Measurements from ENCODE around the gene LCTL. TPM values are rescaled to one million over a fixed set of nuclear protein-coding genes. Genes with fewer than 3 reads are reported as not detected.

Gene LCTL
- total RNA-seq, 1 donor from 2014 or later: not detected

DNA sequence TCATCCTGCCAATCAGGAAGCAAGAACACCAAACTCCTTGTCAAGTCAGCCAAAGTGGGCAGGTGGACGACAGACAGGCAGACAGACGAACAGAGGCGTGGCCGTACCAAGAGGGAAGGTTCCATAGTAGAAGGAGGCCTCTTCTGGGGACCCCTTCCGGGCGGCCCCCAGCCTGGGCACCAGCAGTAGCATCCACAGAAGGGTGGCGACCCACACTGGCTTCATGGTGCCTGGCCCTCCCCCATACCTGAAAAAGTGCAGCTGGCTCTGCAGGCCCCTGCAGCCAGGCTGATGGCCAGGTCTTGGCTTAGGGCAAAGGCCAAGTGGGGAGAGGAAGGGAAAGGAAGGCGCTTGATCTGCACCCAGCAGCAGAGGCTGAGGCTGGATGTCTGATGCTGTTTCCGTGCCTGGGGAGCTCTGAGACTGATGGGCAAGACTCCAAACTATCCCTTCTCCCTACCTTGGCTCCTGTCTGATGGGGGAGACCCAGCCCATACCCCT, 607 bp downstream of the LCTL start:
- intact Hi-C loops (cut with micrococcal nuclease): no loop called here

DNA sequence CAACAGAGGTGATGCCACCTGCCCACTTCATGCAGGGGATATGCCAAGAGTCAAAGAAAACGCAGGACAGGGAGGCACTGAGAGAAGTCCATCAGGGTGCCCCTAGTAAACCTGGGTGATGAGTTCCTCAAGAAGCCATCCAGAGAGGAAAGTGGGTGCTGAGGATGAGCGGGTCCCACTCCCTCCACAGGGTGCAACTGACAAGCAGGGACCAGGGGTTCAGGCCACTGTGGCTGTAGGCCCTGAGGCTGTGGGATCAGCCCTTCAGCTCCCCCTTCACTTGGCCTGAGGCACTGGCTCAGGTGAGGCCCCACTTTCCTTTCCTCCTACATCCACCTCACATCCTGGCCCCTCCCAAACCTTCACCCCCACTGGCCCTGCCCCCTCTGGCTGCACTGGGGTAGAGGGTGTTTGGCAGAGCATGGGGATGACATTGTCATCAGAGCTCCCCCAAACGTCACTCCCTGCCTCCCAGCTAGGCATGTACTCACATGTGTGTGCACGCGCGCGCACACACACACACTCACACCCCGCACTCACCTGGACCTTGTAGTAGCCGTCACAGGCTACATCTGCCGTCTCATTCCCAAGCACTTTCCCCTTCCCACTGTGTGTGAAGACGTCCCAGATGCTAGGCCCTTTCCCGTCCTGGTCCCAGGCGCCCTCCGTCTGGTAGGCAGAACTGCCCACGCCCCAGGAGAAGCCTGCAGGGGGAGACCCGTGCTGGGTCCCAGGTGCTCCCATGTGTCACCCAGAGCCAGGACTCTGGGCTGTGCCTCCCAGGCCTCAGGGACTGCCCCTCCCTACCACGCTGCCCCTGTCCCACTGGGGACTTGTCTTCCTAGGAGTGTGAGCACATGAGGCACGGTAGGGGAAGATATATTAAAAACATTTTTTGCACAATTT, 1.4 kb downstream of the LCTL start:
- intact Hi-C loops (cut with micrococcal nuclease): no loop called here

DNA sequence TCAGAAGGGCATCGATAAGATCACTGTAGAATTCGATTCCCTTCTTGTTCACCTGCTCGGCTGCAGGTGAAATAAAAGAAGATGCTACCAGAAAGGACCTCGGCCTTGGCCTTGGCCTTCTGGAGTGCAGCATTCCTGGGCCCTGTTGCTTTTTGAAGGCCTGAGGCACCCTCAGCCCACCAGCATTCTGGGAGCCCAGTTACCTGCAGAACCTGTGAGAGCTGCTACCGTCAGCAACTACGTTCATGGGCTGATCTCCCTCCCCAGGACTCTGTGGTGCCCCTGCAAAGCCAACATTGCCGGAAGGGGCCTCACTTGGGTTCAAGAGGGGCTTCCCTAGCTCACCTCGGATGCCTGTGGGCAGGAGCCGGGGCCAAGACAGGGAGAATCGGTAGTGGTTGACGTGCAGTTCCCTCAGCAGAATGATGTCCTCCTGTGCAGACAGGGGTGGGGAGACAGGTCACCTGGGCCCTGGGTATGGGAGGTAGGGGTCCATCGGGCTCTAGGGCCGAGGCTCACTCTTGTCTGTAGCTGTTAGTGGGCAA, 2.2 kb downstream of the LCTL start:
- intact Hi-C loops (cut with micrococcal nuclease): no loop called here

DNA sequence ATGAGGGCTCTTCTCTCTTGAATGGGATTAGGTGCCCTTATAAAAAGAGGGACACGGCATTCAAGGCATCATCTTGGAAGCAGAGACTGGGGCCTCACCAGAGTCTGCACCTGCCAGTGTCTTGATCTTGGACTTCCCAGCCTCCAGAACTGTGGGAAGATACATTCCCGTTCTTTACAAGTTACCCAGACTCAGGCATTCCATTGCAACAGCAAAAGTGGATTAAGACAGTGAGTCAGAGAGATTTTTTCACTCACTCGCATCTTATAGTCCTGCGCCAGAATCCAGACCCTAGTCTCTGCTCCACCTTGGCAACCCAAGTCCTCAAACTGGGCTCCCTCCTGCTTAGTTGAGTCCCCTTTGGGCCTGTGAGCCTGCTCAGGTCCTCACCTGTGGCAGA, 2.7 kb downstream of the LCTL start:
- intact Hi-C loops (cut with micrococcal nuclease): no loop called here

DNA sequence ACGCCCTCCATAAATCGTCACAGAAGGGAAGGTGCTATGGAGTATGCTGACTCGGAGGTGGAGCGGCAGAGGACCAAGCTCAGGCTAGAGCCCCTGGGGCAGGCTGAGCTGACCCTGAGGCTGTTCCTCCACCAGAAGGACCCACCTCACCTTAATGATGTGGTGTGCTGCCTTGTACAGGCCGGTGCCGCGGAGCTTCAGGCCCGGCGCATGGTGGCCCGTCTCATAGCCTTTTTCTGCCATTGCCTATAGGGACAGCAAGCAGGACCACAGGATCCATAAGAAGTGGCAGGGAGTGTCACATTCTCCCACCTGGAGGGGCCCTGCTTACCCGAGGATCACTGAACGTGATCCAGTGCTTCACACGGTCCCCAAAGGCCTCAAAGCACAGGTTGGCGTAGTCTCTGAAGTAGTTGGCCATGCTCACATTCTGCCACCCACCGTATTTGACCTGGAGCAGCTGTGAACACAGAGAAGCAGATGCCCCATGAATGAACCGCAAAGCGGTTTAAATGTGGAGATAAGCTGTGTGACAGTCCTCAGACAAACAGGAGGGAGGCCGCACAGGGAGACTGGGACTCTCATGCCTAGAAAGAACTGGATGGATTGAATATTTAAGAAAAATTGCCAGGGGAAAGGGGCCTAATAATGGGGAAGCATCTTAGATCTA, 4.8 kb downstream of the LCTL start:
- intact Hi-C loops (cut with micrococcal nuclease): no loop called here

DNA sequence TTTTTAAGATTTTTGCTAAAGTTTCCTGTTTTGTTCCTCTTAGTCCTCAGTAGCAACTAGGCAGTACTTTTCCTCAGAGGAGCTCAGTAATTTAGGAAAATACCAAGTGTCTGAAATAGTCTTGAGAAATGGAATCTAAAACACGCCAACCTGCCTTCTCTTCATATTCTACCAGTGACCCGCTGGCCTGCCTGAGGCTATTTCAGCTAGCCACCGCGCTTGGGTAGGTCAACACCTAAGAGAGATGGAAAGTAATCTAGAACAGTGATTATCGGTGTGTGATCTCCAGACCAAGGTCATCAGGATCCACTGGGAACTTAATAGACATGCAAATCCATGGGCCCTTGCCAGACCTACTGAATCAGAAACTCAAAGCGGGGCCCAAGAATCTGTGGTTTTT, 7.5 kb downstream of the LCTL start:
- intact Hi-C loops (cut with micrococcal nuclease): no loop called here

DNA sequence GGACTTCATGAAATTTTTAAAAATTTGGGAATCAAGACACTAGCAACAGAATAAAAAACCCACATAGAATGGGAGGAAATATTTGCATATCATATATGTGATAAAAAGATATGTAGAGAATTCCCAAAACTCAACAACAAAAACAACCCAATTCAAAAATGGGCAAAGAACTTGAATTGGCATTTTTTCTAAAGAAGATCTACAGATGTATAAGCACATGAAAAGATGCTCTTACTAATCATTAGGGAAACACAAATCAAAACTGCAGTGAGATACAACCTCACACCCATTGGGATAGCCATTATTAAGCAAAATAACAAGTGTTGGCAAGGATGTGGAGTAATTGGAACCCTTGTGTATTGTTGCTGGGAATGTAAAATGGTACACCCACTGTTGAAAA, 10.1 kb downstream of the LCTL start:
- intact Hi-C loops (cut with micrococcal nuclease): no loop called here

DNA sequence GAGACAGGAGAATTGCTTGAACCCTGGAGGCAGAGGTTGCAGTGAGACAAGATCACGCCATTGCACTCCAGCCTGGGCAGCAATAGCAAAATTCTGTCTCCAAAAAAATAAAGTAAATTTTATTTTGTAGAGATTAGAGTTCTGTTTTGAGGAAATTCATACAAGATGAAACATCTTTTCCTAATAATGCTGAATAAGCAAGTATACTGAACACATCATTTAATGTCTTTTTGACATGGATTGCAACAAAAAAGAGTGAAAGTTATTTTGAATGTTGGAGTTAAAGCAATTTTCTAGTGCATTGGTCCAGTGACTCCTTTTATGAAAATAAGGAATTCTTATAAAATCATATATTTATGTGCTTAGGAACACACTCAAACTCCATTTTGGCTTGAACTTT, 20.5 kb downstream of the LCTL start:
- intact Hi-C loops (cut with micrococcal nuclease): no loop called here

DNA sequence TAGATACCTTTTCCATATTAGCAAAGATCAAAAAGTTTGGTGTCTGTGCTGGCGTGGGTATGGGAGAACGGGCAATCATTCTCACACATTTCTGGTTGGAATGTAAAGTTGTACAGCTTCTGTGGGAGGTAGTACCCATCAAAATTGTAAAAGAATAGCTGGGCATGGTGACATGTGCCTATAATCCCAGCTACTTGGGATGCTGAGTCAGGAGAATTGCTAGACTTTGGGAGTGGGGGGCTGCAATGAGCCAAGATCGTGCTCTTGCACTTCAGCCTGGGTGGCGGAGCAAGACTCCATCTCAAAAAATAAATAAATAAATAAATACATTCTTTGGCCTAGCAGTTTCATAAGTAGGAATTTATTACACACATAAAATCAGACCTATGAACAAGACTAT, 22.9 kb downstream of the LCTL start:
- intact Hi-C loops (cut with micrococcal nuclease): no loop called here

DNA sequence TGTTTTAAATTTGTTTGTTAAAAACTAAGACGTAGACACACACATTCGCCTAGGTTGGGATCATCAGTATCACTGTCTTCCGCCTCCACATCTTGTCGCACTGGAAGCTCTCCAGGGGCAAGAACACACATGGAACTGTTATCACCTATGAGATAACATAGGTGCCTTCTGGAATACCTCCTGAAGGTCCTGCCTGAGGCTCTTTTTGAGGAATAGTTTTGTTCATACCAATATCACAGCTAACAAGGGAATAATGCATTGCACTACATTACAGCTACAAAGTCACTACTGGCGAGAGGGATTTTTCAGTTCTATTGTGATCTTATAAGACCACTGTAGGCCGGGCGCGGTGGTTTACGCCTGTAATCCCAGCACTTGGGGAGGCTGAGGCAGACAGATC, 30.7 kb downstream of the LCTL start:
- intact Hi-C loops (cut with micrococcal nuclease): no loop called here

DNA sequence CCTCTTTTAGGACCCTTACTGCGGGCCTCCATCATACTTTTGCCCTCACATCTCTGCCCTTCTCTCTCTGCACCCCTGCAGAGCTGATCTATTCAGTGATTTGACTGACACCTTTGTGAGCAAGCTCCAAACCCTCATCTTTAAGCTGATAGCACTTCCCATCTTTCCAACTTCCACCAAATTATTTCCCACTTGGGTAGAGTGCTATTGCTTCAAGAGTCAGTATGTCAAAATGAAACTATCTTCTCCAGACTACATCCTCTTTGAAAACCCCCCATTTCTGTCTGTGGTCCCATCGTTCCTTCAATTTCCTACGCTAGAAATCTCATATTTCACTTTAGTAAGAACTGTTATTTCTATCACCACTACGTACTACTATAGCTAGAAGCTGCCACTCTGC, 41.0 kb downstream of the LCTL start:
- intact Hi-C loops (cut with micrococcal nuclease): no loop called here

DNA sequence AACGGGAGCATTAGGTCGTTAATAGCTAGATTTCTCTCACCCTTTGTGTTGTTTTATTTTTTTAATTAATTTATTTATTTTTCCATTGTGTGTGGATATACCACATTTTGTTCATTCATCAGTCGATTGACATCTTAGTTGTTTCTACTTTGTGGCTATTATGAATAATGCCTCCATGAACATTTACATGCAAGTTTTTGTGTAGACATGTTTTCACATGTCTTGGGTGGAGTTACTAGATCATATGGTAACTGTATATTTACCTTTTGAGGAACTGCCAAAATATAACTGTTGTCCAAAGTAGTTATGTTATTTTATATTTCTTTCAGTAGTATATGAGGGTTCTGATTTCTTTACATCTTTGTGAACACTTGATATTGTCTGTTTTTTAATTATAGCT, 41.9 kb downstream of the LCTL start:
- intact Hi-C loops (cut with micrococcal nuclease): no loop called here

DNA sequence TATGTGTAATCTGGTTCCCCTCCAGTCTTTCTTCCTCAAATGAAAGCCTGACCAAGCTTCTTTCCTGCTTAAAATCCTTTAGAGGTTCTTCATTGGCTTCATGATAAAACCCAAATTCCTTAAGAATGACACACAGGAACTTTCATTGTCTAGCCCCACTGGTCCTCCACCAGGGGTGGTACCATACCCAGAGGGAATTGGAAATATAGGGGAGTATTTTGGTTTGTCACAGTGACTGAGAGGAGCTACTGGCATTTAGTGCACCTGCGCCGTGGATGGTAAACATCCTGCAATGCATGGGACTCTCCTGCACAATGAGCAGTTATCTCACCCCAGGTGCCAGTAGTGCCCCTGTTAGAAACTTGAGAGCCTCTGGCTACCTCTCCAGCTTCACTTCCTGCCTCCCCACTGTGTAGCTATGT, 49.9 kb downstream of the LCTL start:
- intact Hi-C loops (cut with micrococcal nuclease): no loop called here

DNA sequence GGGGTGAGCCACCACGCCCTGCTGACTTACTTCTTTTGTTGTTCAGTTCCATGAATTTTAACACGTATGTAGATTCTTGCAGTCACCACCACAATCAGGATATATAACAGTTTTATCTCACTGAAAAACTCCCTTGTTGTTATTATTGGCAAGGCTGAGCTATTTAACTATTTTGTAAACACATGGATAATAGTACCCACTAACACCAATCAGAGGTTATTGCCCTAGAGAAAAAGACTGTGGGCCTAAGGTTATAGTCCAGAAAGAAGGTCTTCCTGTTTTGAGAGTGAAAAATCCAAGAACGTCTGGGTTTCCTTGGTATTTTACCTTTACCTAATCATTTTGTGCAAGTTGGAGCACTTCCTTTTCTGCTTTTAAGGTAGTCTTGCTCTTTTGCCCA, 51.2 kb downstream of the LCTL start:
- intact Hi-C loops (cut with micrococcal nuclease): no loop called here

DNA sequence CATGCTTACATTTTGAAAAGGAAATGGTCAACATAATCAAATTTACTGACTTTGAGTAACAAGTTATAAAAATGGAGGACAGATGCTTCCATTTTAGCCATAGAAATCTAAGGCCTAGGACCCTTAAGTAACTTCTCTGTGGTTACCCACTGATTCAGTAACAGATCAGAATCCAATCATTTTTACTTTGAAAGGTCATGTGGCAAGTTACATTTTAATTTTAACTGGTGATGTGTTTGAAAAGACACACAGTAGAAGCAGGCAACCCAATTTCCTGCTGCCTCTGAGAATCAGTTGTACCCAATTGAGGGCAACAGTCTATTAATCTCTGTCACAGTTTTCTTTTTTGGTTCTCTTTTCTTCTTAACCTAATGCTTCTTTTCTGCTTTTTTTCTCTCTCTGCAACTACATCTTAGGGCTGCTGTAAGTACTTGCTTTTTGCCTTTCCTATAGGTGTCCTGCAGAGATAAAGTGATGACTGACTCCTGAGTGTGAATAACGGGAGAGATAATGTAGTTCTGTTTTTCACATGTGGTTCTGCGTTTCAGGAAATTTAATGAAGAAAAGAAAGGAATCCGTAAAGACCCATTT, 57.4 kb downstream of the LCTL start:
- intact Hi-C loops (cut with micrococcal nuclease): loop anchor here (5.0 kb wide), 1 partner anchor 194 kb away; the partner anchor contains the start of gene SMAD6

DNA sequence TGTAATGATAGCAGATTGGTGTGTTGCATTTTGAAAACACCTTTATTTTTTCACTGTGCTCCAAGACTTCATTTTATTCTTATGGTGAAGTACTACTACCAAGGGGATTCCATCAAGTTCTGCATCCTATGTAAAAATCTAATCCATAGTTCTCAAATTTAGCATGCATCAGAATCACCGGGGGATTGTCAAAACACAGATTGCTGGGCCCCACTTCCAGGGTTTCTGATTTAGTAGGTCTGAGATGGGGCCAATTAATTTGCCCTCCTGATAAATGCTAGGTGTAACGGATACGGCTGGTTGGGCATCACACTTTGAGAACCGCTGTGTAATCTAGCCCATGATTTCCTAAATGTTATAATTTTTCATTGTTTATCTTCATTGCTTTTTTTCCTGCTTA, 60.0 kb downstream of the LCTL start:
- intact Hi-C loops (cut with micrococcal nuclease): loop anchor here (1.0 to 5.0 kb wide), 4 partner anchors 9 to 213 kb away; partner anchors contain the start of genes DIS3L, MAP2K1, SMAD6 and SNAPC5

DNA sequence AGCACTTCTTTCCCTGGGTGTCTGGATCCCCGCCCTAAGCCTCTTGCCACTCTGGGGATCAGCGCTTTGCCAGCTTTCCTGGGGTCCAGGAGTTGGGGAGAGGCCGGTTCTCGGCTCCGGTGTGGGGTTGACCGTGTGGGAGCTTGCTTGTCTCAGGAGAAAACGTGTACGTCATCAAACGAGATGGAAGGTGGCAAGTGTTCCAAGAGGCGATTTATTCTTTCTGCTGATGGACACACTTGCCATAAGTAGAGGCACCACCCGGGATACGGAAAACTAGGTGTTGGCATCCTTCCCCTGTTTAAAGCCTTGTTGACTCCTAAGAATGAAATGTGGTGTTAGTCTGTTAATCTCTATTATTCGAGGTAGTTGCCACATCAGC, 60.4 kb downstream of the LCTL start:
- intact Hi-C loops (cut with micrococcal nuclease): loop anchor here (1.0 to 5.0 kb wide), 4 partner anchors 8 to 213 kb away; partner anchors contain the start of genes DIS3L, MAP2K1, SMAD6 and SNAPC5

DNA sequence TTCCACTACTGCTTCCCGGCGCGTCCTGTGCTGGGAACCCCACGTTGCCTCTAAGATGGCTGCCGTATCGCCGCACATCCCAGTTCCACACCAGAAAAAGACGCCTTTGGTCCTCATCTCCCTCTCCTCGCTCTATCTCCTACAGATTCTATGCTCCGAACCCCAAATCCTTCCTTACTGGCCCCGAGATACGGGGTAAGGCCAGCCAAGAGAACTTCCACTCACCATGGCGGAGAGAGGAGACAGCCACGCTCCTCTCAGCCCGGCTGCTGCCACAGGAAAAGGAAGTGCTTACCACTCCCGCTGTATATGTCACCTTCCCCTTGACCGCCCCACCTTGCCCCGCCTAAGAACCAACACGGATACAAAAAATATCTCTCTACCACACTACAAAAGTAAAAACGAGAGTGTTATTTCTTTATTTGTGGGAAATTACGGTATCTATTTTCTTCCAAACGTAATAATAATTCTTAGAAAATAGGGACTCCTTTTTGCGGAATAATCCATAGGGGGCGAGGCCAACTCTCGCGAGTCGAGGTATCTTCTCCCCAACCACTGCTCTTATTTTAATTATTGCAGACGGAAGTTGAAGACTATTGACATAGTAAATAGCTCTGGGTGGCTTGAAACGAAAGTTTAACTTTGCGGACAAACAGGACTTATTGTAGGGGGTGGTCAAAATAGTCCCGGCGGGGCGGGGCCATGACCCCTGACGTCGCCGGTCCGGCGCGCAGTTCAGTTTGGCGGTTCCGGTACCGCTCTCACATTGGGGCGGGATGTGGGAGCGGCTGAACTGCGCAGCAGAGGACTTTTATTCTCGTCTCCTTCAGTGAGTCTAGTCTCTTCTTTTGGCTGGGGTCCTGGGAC, 61.0 kb downstream of the LCTL start, which contains the start of the genes RPL4 and ZWILCH:
TSS of gene RPL4 (minus strand) at position 293 of the 867 bp plus-strand sequence. CDS start at position 228, 65 bp downstream.
TSS of gene ZWILCH (plus strand) at position 764 of the 867 bp plus-strand sequence. CDS start at position 777, 13 bp downstream.
- intact Hi-C loops (cut with micrococcal nuclease): loop anchor here (1.0 to 5.0 kb wide), 5 partner anchors 7 to 212 kb away; partner anchors contain the start of genes DIS3L, MAP2K1, SMAD6 and SNAPC5

DNA sequence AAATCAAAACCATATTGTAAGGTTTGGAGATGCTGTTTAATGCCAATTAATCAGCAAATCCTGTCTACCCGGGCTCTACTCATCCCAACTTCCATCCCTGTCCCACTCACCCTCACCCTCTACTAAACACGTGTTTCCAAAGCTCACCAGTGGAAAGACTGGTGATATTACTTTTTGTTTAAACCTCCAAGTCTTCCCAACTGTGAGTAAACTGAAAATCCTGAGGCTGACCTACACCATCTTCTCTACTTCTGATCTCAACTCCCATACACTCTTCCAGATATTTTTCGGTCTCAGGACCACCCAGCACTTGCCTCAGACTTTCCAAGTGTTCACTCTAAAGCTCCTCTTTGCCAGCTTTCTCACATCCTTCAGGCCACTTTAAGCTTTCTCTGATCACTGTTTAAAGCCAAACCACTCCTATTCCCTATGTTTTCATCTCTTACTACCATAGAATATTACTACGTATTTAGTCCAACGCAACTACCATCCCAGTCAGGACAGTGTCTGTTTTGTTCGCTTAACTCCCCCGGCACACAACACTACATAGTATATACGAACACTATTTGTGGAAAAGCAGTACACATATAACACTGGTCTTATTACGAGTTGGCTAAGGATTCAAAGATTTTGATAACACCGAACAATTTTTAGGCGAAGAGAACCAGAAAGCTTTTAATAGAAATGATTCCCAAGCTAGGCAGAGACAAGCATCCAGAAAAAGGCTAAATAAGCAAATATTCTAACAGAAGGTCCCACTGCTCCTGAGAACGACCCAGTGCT, 61.8 kb downstream of the LCTL start:
- intact Hi-C loops (cut with micrococcal nuclease): loop anchor here (1.0 to 2.0 kb wide), 2 partner anchors 148 to 211 kb away; partner anchors contain the start of genes DIS3L and TIPIN

Measured in T-helper 2 cell treated with Interferon-gamma antibody and Interleukin-4, amounts not matched to agents 100 ng/mL and 5 ng/mL, for 36 hours (primary cell).